HG02642 (cell line): Measurements from ENCODE around the gene SPCS1.
"Not testable (repeated sequence)": the region's sequence is repeated elsewhere in the genome, so short reads cannot be mapped to it uniquely, and the experiment has no call there.

ENCODE experiments used
- ATAC-seq: cut with Tn5 transposase; IDR thresholded peaks from one replicate; pipeline ENCODE4 v1.9.1; 2021; ENCODE audit warnings: mild to moderate bottlenecking; ENCODE audit not compliant: unreplicated experiment, poor library complexity

The SPCS1 gene

GRCh38 chr3:52705688-52706686 lies at the start of gene SPCS1, which contains the start of gene GLT8D1:
SPCS1 (plus strand) TSS chr3:52706106; CDS start chr3:52706247, 141 bp downstream.
GLT8D1 (minus strand) TSS chr3:52705791; CDS start chr3:52700460, 5,331 bp downstream.
- ATAC-seq = peak; percentile 84

DNA sequence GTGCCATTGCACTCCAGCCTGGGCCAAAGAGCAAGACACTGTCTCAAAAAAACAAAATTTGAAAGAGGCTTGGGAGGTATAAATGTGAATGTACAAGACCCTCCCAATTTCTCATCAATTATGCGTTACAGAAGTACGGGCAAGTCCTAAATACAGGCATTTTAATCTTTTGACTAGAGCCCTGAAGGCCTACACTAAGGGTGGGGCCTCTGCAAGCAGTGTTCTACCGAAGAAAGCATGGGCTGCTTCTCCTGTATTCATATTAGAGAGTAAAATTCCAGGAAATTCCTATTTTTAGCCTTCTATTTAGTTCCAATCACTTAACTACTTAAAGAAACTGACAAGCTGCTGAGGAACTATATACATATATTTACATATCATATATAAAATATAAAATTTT lies 45.9 kb upstream of the SPCS1 start:
- no peak for ATAC-seq

DNA sequence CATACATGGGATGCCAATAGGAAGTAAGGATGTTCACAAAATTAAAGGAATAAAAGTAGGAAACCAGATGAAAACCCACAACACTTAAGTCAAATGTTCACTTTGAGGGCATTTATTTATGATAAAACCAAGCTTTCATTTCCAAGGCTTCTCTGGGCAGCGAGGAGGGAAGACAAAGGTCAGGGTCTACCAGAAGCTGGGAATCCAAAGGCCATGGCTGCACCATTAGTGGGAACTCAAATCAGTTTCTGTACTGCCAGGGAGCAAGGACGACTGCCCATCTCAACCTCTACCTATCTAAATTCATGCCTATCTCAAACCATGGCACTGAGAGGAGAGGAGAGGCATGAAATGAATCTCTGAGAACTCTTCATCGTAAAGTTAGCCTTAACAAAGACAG lies 42.8 kb upstream of the SPCS1 start:
- ATAC-seq = no peak

GRCh38 chr3:52670621-52671521 lies 35.0 kb upstream of the SPCS1 start:
- ATAC-seq = peak; percentile 77

DNA sequence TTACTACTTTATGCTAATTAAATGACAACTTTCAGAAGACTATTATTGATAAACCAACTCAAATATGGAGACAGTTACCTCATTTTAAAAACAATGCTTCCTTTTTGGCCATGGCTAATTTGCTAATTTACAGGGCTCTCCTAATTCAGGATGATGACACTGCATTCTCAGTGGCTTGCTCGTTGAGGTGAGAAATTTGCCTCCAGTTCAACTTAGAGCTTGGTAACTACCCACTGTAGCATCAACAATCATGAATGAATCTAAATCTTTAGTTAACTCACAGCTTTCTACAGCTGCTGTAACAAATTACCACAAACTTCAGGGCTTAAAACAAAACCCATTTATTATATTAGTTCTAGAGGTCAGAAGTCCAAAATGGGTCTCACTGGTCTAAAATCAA lies 34.2 kb upstream of the SPCS1 start:
- ATAC-seq = no peak

DNA sequence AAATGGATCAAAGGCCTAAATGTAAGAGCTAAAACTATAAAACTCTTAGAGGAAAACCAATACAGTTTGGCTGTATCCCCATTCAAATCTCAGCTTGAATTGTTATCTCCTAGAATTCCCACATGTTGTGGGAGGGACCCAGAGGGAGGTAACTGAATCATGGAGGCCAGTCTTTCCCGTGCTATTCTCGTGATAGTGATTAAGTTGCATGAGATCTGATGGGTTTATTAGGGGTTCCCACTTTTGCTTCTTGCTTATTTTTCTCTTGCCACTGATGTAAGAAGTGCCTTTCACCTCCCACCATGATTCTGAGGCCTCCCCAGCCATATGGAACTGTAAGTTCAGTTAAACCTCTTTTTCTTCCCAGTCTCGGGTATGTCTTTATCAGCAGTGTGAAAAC lies 29.7 kb upstream of the SPCS1 start:
- not testable (repeated sequence) for ATAC-seq

- no peak for ATAC-seq
Measured at GRCh38 chr3:52678265-52679198, 27.4 kb upstream of the SPCS1 start.

DNA sequence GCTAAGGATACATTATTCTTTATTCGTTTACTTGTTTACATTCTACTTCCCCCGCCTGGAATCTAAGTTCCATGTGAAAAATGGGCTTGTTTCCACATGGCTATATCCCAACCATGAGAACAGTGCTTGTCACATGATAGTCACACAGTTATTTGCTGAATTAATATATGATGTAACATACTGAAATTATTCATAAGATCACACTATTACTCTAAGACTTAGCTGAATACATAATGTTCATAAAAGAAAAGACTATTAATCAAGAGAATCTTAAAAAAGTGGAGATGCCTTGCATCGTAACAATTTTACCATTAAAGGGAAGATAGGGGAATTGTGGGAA lies 26.7 kb upstream of the SPCS1 start:
- ATAC-seq = no peak

GRCh38 chr3:52679811-52680210 lies 26.1 kb upstream of the SPCS1 start:
- ATAC-seq = no peak

DNA sequence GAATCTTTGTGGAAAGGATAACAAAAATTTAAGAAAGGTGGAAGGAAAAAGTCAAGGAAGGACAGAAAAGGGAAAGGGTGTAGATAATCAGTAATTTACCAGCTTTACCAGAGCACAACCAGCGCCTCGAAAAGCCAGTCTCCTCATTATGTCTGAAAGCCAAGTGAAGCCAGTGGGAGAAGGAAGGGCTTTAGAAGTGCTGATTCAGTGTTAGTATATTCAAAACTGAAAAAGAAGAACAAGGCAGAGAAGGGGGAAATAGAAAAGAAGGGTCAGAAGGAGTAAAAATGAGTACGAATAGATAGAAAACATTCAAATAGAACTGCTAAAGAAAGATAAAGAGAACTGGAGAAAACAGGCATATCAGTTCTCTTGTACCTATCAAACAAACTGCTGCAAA lies 24.3 kb upstream of the SPCS1 start:
- no peak for ATAC-seq

GRCh38 chr3:52682016-52682415 lies 23.9 kb upstream of the SPCS1 start:
- no peak for ATAC-seq

- ATAC-seq = no peak
Measured at GRCh38 chr3:52683611-52684010, 22.3 kb upstream of the SPCS1 start.

DNA sequence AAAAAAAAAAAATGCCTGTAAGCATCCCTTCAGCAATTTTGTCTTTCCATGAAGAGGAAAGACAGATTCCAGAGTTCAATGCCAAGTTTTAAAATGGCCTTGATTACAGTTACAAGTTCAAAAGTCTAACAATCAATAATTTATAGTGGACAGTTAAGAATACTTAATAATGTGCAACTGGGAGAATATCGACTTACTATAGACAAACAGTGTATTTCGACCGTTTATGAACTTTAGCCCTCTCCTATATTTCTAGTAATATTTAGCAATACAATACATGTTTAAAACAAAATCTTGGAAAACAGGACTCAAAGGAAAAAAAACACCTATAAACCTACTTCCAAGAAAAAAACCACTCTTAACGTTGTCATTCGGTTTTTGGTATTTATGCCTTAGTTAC lies 21.7 kb upstream of the SPCS1 start:
- no peak for ATAC-seq

DNA sequence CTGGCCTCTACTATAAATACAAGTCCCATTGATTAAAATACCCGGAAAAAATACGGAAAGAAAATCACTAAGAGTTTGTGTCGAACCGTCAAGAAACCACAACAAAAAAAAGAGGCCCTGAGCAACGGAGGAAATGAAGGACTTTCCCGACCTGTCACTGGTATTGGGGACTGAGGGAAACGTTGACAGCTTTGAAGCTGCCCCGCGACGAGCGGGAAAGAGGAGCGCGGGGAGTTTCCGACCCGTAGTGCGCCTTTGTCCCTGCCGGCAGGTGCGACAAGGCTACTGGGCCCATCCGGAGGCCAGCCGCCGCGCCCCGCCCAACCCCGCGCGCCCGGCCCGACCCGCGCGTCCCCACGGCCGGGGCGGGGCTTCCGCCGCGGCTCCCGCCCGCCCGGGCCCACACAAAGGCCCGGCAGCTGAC lies 20.6 kb upstream of the SPCS1 start:
- peak; percentile 83 for ATAC-seq

- peak; percentile 82 for ATAC-seq
Measured at GRCh38 chr3:52685709-52686691, 19.9 kb upstream of the SPCS1 start, which contains the start of the genes GNL3 and PBRM1. GNL3 (plus strand) TSS chr3:52686032; CDS start chr3:52686093, 61 bp downstream. PBRM1 (minus strand) TSS chr3:52685913.

GRCh38 chr3:52688266-52688665 lies 17.6 kb upstream of the SPCS1 start:
- no peak for ATAC-seq

DNA sequence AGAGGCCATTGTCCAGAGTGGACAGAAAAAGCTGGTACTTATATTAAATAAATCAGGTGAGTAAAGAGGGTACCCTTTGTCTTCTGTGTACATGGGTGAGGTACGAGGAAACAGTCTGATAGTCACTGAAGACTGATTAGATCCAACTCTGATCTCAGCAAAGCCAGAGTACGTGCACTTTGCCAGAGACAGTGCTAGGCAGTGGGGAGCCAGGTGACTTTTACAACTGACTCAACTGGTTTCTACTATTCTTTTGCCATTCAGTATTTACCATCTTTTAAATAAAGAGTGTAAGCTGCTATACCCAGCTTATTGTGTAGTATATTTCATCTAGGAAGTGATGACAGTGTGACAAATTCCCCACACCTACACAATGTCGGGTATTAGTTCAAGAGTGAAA lies 16.8 kb upstream of the SPCS1 start:
- ATAC-seq = no peak

- no peak for ATAC-seq
Measured at GRCh38 chr3:52690560-52690959, 15.3 kb upstream of the SPCS1 start.

DNA sequence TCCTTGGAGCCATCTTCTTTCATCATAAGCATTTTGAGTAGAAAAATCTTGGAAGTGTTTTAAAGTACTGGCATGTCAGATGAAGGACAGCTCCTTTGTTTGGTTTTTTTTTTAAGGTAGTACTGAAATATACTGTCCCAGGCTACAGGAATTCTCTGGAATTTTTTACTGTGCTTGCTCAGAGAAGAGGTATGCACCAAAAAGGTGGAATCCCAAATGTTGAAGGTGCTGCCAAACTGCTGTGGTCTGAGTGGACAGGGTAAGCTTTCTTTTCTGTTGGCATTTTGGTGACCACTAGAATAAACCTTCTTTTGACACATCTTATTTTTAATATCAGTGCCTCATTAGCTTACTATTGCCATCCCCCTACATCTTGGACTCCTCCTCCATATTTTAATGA lies 12.8 kb upstream of the SPCS1 start:
- ATAC-seq = no peak
